ENCODE measurements around the gene MBNL1. TPM values are rescaled to one million over a fixed set of nuclear protein-coding genes. Genes with fewer than 3 reads are reported as not detected.

Gene MBNL1
- total RNA-seq, 1 donor from 2014 or later, result 14.7 TPM

- peaks cover 6% of the 10 kb centered on the region for H3K4me1 ChIP-seq
- H3K4me3 ChIP-seq, result no peak overlapping the region
- H3K36me3 ChIP-seq, result no peaks in the 10 kb centered on the region
- no peaks in the 10 kb centered on the region for H3K27me3 ChIP-seq
- H3K9me3 Mint-ChIP-seq, result no peaks in the 10 kb centered on the region
- no peaks in the 10 kb centered on the region for H4K20me1 ChIP-seq (ENCODE audit: low read depth)
- H3K4me1 Mint-ChIP-seq, result peaks cover 4% of the 10 kb centered on the region
- no peaks in the 10 kb centered on the region for H3F3A ChIP-seq (ENCODE audit: low read depth)
- H3K27me3 Mint-ChIP-seq (ENCODE audit: insufficient read depth, low read depth), result no peaks in the 10 kb centered on the region
- no peak overlapping the region for H2AFZ ChIP-seq (replicated peaks)
- H3K9ac ChIP-seq, result no peak overlapping the region
- no peak overlapping the region for H3K27ac Mint-ChIP-seq
- TF ChIP-seq, protein P1, sequence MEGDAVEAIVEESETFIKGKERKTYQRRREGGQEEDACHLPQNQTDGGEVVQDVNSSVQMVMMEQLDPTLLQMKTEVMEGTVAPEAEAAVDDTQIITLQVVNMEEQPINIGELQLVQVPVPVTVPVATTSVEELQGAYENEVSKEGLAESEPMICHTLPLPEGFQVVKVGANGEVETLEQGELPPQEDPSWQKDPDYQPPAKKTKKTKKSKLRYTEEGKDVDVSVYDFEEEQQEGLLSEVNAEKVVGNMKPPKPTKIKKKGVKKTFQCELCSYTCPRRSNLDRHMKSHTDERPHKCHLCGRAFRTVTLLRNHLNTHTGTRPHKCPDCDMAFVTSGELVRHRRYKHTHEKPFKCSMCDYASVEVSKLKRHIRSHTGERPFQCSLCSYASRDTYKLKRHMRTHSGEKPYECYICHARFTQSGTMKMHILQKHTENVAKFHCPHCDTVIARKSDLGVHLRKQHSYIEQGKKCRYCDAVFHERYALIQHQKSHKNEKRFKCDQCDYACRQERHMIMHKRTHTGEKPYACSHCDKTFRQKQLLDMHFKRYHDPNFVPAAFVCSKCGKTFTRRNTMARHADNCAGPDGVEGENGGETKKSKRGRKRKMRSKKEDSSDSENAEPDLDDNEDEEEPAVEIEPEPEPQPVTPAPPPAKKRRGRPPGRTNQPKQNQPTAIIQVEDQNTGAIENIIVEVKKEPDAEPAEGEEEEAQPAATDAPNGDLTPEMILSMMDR (IDR thresholded peaks at IDR 0.05), result no peak
- TF ChIP-seq EZH2phosphoT487 (IDR thresholded peaks at IDR 0.05) (no peak), EZH2 (IDR thresholded peaks at IDR 0.05) (no peak)
- no peak overlapping the region for H3K4me3 Mint-ChIP-seq
- H3K4me2 ChIP-seq, result no peak overlapping the region
- H3K36me3 Mint-ChIP-seq, result no peaks in the 10 kb centered on the region
- no peak overlapping the region for H3K27ac ChIP-seq
- no peaks in the 10 kb centered on the region for H3K79me2 ChIP-seq (ENCODE audit: low read depth)
- DNase-seq (ENCODE audit: low spot score), result no peak
- H3K9me3 ChIP-seq (ENCODE audit: low read depth), result no peaks in the 10 kb centered on the region
Measured at GRCh38 chr3:152350139-152350538, 81.4 kb downstream of the MBNL1 start.

DNA sequence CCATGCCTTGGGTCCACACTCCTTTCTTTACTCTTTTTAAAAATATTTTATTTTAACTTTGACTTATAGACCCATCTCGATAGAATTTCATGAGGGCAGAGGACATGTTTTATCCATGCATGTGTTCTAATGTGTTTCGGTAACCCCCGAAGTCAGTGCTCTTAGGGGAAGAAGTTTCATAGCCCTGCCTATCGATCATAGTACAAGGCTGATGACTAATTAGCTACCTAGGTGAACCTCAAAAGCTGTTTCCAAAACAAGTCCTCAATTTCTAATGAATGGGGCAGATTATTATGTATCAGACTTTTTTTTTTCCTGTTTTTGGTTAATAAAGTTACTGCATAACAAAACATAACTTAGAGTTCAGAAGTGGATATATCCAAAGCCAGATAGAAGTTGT lies 82.0 kb downstream of the MBNL1 start:
- Histone ChIP-seq H3F3A (ENCODE audit: low read depth) (no peaks in the 10 kb centered on the region), H3K4me1 (peaks cover 6% of the 10 kb centered on the region), H3K9me3 (ENCODE audit: low read depth) (no peaks in the 10 kb centered on the region), H3K27ac (no peak overlapping the region), H3K4me3 (no peak overlapping the region), H3K27me3 (no peaks in the 10 kb centered on the region), H3K79me2 (ENCODE audit: low read depth) (no peaks in the 10 kb centered on the region), H2AFZ (replicated peaks) (no peak overlapping the region), H3K36me3 (no peaks in the 10 kb centered on the region), H3K9ac (no peak overlapping the region), H3K4me2 (no peak overlapping the region), H4K20me1 (ENCODE audit: low read depth) (no peaks in the 10 kb centered on the region)
- Mint-ChIP-seq H3K4me1 (peaks cover 4% of the 10 kb centered on the region), H3K36me3 (no peaks in the 10 kb centered on the region), H3K27ac (no peak overlapping the region), H3K4me3 (no peak overlapping the region), H3K9me3 (no peaks in the 10 kb centered on the region), H3K27me3 (ENCODE audit: insufficient read depth, low read depth) (no peaks in the 10 kb centered on the region)
- no peak for TF ChIP-seq EZH2 (IDR thresholded peaks at IDR 0.05)
- no peak for TF ChIP-seq EZH2phosphoT487 (IDR thresholded peaks at IDR 0.05)
- no peak for DNase-seq (ENCODE audit: low spot score)

DNA sequence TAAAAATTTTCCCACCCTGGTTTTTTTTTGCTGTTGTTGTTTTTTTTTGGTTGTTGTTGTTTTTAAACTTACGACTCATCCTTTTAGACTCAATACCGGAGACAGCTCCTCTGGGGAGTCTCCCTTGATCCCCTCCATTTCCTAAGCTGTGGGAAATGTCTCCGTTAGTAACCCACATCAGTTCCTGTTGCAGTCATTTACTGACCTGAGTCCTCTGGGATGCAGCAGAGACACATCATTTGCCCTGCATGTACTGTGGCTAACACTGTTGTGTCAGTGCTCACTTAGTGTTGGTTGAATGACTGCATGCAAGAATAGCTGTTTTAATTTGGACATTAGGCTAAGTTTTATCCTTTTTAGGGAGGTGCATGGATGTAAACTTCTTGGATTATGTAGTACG lies 83.8 kb downstream of the MBNL1 start:
- Histone ChIP-seq H3K4me3 (no peak overlapping the region), H3K27me3 (no peaks in the 10 kb centered on the region), H3K36me3 (no peaks in the 10 kb centered on the region), H3K9me3 (ENCODE audit: low read depth) (no peaks in the 10 kb centered on the region), H3K4me1 (peaks cover 6% of the 10 kb centered on the region), H3K27ac (no peak overlapping the region), H3F3A (ENCODE audit: low read depth) (no peaks in the 10 kb centered on the region), H4K20me1 (ENCODE audit: low read depth) (no peaks in the 10 kb centered on the region), H3K79me2 (ENCODE audit: low read depth) (no peaks in the 10 kb centered on the region), H2AFZ (replicated peaks) (no peak overlapping the region), H3K9ac (no peak overlapping the region), H3K4me2 (no peak overlapping the region)
- Mint-ChIP-seq H3K4me3 (no peak overlapping the region), H3K27ac (no peak overlapping the region), H3K4me1 (no peaks in the 10 kb centered on the region), H3K36me3 (no peaks in the 10 kb centered on the region), H3K27me3 (ENCODE audit: insufficient read depth, low read depth) (no peaks in the 10 kb centered on the region), H3K9me3 (no peaks in the 10 kb centered on the region)
- peak; percentile 5 for DNase-seq (ENCODE audit: low spot score)
- TF ChIP-seq, protein P1 (IDR thresholded peaks at IDR 0.05), result no peak
- no peak for TF ChIP-seq EZH2phosphoT487 (IDR thresholded peaks at IDR 0.05)

DNA sequence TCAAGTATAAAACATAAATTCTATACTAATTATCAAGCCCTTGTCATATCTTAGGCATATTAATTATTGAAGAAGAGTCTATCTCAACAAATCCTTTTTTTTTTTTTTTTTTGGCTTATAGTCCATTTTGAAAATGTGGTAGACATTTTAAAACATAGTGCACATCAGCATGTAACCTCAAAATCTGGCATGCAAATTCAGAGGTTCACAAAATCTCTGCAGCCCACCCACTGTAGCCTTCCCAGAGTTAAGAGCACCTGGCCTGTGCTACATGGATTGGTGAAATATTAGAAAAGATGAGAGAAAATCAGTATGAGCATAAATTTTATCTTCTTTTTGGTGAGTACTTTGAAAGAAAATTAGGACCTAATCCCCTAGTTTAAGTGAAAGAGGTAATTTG lies 84.8 kb downstream of the MBNL1 start:
- no peak overlapping the region for H2AFZ ChIP-seq (replicated peaks)
- peaks cover 6% of the 10 kb centered on the region for H3K4me1 ChIP-seq

More for the DNA sequence above, 84.8 kb downstream of the MBNL1 start:
- H3K4me1 Mint-ChIP-seq, result no peaks in the 10 kb centered on the region
- H3K9ac ChIP-seq, result no peak overlapping the region
- no peak overlapping the region for H3K4me3 Mint-ChIP-seq
- no peak overlapping the region for H3K27ac ChIP-seq
- TF ChIP-seq EZH2phosphoT487 (IDR thresholded peaks at IDR 0.05), result no peak
- TF ChIP-seq EZH2 (IDR thresholded peaks at IDR 0.05), result no peak
- TF ChIP-seq, protein P1 (IDR thresholded peaks at IDR 0.05), result no peak
- no peaks in the 10 kb centered on the region for H3K36me3 ChIP-seq
- no peaks in the 10 kb centered on the region for H3F3A ChIP-seq (ENCODE audit: low read depth)
- no peaks in the 10 kb centered on the region for H3K9me3 ChIP-seq (ENCODE audit: low read depth)
- H4K20me1 ChIP-seq (ENCODE audit: low read depth), result no peaks in the 10 kb centered on the region
- H3K4me3 ChIP-seq, result no peak overlapping the region
- no peak overlapping the region for H3K27ac Mint-ChIP-seq
- no peaks in the 10 kb centered on the region for H3K27me3 Mint-ChIP-seq (ENCODE audit: insufficient read depth, low read depth)
- H3K79me2 ChIP-seq (ENCODE audit: low read depth), result no peaks in the 10 kb centered on the region
- DNase-seq (ENCODE audit: low spot score), result no peak
- no peaks in the 10 kb centered on the region for H3K9me3 Mint-ChIP-seq
- H3K4me2 ChIP-seq, result no peak overlapping the region
- no peaks in the 10 kb centered on the region for H3K36me3 Mint-ChIP-seq
- H3K27me3 ChIP-seq, result no peaks in the 10 kb centered on the region

Measured in neural progenitor cell (in vitro differentiated cells).